Measurements from ENCODE around the gene REXO5. TPM values are rescaled to one million over a fixed set of nuclear protein-coding genes. Genes with fewer than 3 reads are reported as not detected.

The REXO5 gene
- polyA plus RNA-seq, 1 donor (not counting 4 experiments of a cell fraction or from before 2014, with no cell fraction given) = 2.6 TPM

DNA sequence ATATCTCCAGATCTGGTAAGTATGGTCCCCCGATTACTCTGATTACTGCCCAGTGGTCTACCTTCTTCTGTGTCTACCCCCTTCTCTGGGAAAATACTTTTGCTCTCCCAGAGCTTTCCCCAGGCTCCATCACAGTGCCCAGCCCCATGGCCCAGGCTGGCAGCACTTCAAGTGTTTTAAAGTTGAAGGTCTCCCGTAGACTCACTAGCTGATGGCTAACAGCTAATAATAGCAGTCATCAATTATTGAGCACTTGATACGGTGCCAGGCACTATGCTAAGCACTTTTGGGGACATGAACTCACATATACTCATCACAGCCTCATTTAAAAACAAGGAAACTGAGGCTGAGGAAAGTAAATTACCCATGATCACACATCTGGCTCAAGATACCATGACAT is 60.5 kb downstream of the REXO5 start:
- H3K9ac ChIP-seq (ENCODE audit: control insufficient read depth, extremely low read depth, insufficient read depth, low read length) = peak overlapping the region; percentile 7
- peaks cover 7 to 13% of the 10 kb centered on the region in 2 experiments for H3K36me3 ChIP-seq (ENCODE audit: control insufficient read depth in 2 of 2, extremely low read depth in 1 of 2, insufficient read depth in 2 of 2, low read length in 2 of 2)
- peaks cover 60% of the 10 kb centered on the region for H3K4me1 ChIP-seq (ENCODE audit: control insufficient read depth, extremely low read depth, insufficient read depth, low read length)
- no peaks in the 10 kb centered on the region for H4K20me1 ChIP-seq (ENCODE audit: control insufficient read depth, extremely low read depth, insufficient read depth, low read length)
- peak overlapping the region; percentile 99 for H3K27ac ChIP-seq (ENCODE audit: control insufficient read depth, insufficient read depth, low read length)
- H3K27me3 ChIP-seq (ENCODE audit: control insufficient read depth, extremely low read depth, insufficient read depth, low read length) = no peaks in the 10 kb centered on the region
- FAIRE-seq (no peak), DNase-seq (ENCODE audit: low read depth, low spot score) (no peak)
- H3K4me2 ChIP-seq (ENCODE audit: control insufficient read depth, extremely low read depth, insufficient read depth, low read depth, low read length) = peak overlapping the region; percentile 99
- H3K4me3 ChIP-seq (ENCODE audit: control insufficient read depth in 2 of 3, extremely low read depth in 1 of 3, insufficient read depth in 2 of 3, low read depth in 1 of 3, low read length in 3 of 3) = no peak overlapping the region
- TF ChIP-seq EZH2 (IDR thresholded peaks at IDR 0.05; ENCODE audit: low read length) = no peak
- TF ChIP-seq, protein P1, sequence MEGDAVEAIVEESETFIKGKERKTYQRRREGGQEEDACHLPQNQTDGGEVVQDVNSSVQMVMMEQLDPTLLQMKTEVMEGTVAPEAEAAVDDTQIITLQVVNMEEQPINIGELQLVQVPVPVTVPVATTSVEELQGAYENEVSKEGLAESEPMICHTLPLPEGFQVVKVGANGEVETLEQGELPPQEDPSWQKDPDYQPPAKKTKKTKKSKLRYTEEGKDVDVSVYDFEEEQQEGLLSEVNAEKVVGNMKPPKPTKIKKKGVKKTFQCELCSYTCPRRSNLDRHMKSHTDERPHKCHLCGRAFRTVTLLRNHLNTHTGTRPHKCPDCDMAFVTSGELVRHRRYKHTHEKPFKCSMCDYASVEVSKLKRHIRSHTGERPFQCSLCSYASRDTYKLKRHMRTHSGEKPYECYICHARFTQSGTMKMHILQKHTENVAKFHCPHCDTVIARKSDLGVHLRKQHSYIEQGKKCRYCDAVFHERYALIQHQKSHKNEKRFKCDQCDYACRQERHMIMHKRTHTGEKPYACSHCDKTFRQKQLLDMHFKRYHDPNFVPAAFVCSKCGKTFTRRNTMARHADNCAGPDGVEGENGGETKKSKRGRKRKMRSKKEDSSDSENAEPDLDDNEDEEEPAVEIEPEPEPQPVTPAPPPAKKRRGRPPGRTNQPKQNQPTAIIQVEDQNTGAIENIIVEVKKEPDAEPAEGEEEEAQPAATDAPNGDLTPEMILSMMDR (optimal IDR thresholded peaks at IDR 0.05 in 1 of 3, IDR thresholded peaks at IDR 0.05 in 1 of 3, conservative IDR thresholded peaks at IDR 0.05 in 1 of 3; ENCODE audit: extremely low read depth in 1 of 3, insufficient read depth in 2 of 3, low read length in 3 of 3) = no peak
- dilution Hi-C loops (cut with MboI; ENCODE audit: extremely low pct_ligation_motif_present, low sequenced_read_pairs) = no loop called here
- H3K79me2 ChIP-seq (ENCODE audit: control insufficient read depth, insufficient read depth, low read length) = peaks cover 70% of the 10 kb centered on the region
- H2AFZ ChIP-seq (ENCODE audit: control insufficient read depth, low read length) = no peak overlapping the region
- peaks cover 7% of the 10 kb centered on the region for H3K9me1 ChIP-seq (ENCODE audit: control insufficient read depth, extremely low read depth, insufficient read depth, low read length)
- H3K9me3 ChIP-seq (ENCODE audit: control insufficient read depth, low read depth, low read length) = no peaks in the 10 kb centered on the region

GRCh38 chr16:20867585-20867984 is 61.3 kb downstream of the REXO5 start:
- no peaks in the 10 kb centered on the region for H3K9me3 ChIP-seq (ENCODE audit: control insufficient read depth, low read depth, low read length)
- H3K27me3 ChIP-seq (ENCODE audit: control insufficient read depth, extremely low read depth, insufficient read depth, low read length) = no peaks in the 10 kb centered on the region
- H4K20me1 ChIP-seq (ENCODE audit: control insufficient read depth, extremely low read depth, insufficient read depth, low read length) = no peaks in the 10 kb centered on the region
- DNase-seq (ENCODE audit: low read depth, low spot score) (no peak), FAIRE-seq (peak; percentile 73)
- H3K4me3 ChIP-seq (ENCODE audit: control insufficient read depth in 2 of 3, extremely low read depth in 1 of 3, insufficient read depth in 2 of 3, low read depth in 1 of 3, low read length in 3 of 3) = no peak overlapping the region
- H3K4me1 ChIP-seq (ENCODE audit: control insufficient read depth, extremely low read depth, insufficient read depth, low read length) = peaks cover 60% of the 10 kb centered on the region
- TF ChIP-seq, protein P1 (optimal IDR thresholded peaks at IDR 0.05 in 1 of 3, IDR thresholded peaks at IDR 0.05 in 1 of 3, conservative IDR thresholded peaks at IDR 0.05 in 1 of 3; ENCODE audit: extremely low read depth in 1 of 3, insufficient read depth in 2 of 3, low read length in 3 of 3) = no peak
- TF ChIP-seq EZH2 (IDR thresholded peaks at IDR 0.05; ENCODE audit: low read length) = no peak
- no peak overlapping the region for H3K9ac ChIP-seq (ENCODE audit: control insufficient read depth, extremely low read depth, insufficient read depth, low read length)
- H2AFZ ChIP-seq (ENCODE audit: control insufficient read depth, low read length) = no peak overlapping the region
- H3K4me2 ChIP-seq (ENCODE audit: control insufficient read depth, extremely low read depth, insufficient read depth, low read depth, low read length) = peak overlapping the region; percentile 35
- peaks cover 7% of the 10 kb centered on the region for H3K9me1 ChIP-seq (ENCODE audit: control insufficient read depth, extremely low read depth, insufficient read depth, low read length)
- peaks cover 0 to 5% of the 10 kb centered on the region in 2 experiments for H3K36me3 ChIP-seq (ENCODE audit: control insufficient read depth in 2 of 2, extremely low read depth in 1 of 2, insufficient read depth in 2 of 2, low read length in 2 of 2)
- dilution Hi-C loops (cut with MboI; ENCODE audit: extremely low pct_ligation_motif_present, low sequenced_read_pairs) = no loop called here
- peak overlapping the region; percentile 33 for H3K27ac ChIP-seq (ENCODE audit: control insufficient read depth, insufficient read depth, low read length)
- peaks cover 70% of the 10 kb centered on the region for H3K79me2 ChIP-seq (ENCODE audit: control insufficient read depth, insufficient read depth, low read length)
